Ishikawa (cell line): ENCODE measurements around the gene SPDYA.

Experiments used
- CEBPB ChIP-seq: IDR thresholded peaks from 2 replicates; pipeline ENCODE4 v1.6.1; 2012
- CREB1 ChIP-seq: IDR thresholded peaks from 2 replicates; pipeline ENCODE4 v1.6.1; 2012; ENCODE audit warnings: low read depth
- EGR1 ChIP-seq: IDR thresholded peaks from 2 replicates; pipeline ENCODE4 v1.6.1; 2012
- EP300 ChIP-seq: IDR thresholded peaks from 2 replicates; pipeline ENCODE4 v1.6.1; 2012; ENCODE audit warnings: borderline replicate concordance
- FOXM1 ChIP-seq: IDR thresholded peaks from 2 replicates; pipeline ENCODE4 v1.6.1; 2012; ENCODE audit warnings: low read depth, borderline replicate concordance
- MAX ChIP-seq: IDR thresholded peaks from 2 replicates; pipeline ENCODE4 v1.6.1; 2012
- NFIC ChIP-seq: IDR thresholded peaks from 2 replicates; pipeline ENCODE4 v1.6.1; 2012
- RAD21 ChIP-seq: IDR thresholded peaks from 2 replicates; pipeline ENCODE4 v1.6.1; 2012; ENCODE audit warnings: low read depth
- TAF1 ChIP-seq: IDR thresholded peaks from 2 replicates; pipeline ENCODE4 v1.6.1; 2012; ENCODE audit warnings: low read depth, mild to moderate bottlenecking
- TCF12 ChIP-seq: IDR thresholded peaks from 2 replicates; pipeline ENCODE4 v1.6.1; 2012; ENCODE audit warnings: low read depth
- TEAD4 ChIP-seq: IDR thresholded peaks from 2 replicates; pipeline ENCODE4 v1.6.1; 2012
- YY1 ChIP-seq: IDR thresholded peaks from 2 replicates; pipeline ENCODE4 v1.6.1; 2012; ENCODE audit warnings: low read depth
- ZBTB7A ChIP-seq: IDR thresholded peaks from 2 replicates; pipeline ENCODE4 v1.6.1; 2012; ENCODE audit warnings: low read depth
- TF ChIP-seq, protein P1 (sequence below): IDR thresholded peaks from 2 replicates; pipeline ENCODE4 v1.6.1; 2012
- TF ChIP-seq, protein P2 (sequence below): IDR thresholded peaks from 2 replicates; pipeline ENCODE4 v1.6.1; 2012; ENCODE audit warnings: low read depth, mild to moderate bottlenecking

The SPDYA gene

GRCh38 chr2:28768422-28768821 is 42.2 kb upstream of the SPDYA start:
- TF ChIP-seq FOXM1 (no peak), RAD21 (no peak), TCF12 (no peak), NFIC (no peak), TAF1 (no peak), MAX (no peak), CEBPB (no peak), CREB1 (no peak), TEAD4 (no peak), EP300 (no peak), YY1 (no peak), EGR1 (no peak), ZBTB7A (no peak)
- TF ChIP-seq, protein P1, sequence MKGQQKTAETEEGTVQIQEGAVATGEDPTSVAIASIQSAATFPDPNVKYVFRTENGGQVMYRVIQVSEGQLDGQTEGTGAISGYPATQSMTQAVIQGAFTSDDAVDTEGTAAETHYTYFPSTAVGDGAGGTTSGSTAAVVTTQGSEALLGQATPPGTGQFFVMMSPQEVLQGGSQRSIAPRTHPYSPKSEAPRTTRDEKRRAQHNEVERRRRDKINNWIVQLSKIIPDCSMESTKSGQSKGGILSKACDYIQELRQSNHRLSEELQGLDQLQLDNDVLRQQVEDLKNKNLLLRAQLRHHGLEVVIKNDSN: no peak

DNA sequence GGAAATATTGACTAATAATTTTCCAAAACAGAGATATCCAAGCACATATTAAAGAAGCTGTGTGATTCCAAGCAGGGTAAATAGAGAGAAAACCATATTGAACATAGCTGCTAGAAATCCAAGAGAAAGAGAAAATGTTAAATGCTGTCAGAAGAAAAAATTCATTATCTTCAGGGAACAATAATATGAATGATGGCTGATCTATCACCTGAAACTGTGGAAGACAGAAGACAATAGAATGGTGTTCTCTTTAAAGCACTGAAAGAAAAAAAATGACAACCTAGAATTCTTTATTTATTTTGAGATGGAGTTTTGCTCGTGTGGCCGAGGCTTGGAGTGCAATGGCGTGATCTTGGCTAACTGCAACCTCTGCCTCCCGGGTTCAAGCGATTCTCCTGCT is 41.7 kb upstream of the SPDYA start:
- TF ChIP-seq ZBTB7A (no peak), YY1 (no peak), RAD21 (no peak), MAX (no peak), NFIC (no peak), TCF12 (no peak), TEAD4 (no peak), TAF1 (no peak), CREB1 (no peak), EP300 (no peak), CEBPB (no peak)
- TF ChIP-seq, protein P1: no peak
- TF ChIP-seq, protein P2, sequence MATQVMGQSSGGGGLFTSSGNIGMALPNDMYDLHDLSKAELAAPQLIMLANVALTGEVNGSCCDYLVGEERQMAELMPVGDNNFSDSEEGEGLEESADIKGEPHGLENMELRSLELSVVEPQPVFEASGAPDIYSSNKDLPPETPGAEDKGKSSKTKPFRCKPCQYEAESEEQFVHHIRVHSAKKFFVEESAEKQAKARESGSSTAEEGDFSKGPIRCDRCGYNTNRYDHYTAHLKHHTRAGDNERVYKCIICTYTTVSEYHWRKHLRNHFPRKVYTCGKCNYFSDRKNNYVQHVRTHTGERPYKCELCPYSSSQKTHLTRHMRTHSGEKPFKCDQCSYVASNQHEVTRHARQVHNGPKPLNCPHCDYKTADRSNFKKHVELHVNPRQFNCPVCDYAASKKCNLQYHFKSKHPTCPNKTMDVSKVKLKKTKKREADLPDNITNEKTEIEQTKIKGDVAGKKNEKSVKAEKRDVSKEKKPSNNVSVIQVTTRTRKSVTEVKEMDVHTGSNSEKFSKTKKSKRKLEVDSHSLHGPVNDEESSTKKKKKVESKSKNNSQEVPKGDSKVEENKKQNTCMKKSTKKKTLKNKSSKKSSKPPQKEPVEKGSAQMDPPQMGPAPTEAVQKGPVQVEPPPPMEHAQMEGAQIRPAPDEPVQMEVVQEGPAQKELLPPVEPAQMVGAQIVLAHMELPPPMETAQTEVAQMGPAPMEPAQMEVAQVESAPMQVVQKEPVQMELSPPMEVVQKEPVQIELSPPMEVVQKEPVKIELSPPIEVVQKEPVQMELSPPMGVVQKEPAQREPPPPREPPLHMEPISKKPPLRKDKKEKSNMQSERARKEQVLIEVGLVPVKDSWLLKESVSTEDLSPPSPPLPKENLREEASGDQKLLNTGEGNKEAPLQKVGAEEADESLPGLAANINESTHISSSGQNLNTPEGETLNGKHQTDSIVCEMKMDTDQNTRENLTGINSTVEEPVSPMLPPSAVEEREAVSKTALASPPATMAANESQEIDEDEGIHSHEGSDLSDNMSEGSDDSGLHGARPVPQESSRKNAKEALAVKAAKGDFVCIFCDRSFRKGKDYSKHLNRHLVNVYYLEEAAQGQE: no peak

DNA sequence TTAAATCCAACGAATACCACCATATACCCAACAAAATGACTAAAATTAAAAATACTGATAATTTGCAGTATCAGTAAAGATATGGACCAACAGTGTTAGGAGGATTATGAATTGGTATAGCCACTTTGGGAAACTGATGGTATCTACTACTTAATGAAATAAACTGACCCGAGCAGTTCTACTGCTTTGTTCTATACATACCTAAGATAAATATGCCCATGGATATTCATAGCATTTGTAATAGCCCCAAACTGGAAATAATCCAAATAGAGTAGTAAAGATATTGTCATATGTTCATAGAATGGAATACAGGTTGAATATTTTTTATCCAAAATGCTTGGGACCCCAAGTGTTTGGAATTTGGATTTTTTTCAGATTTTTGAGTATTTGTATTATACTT is 38.3 kb upstream of the SPDYA start:
- TF ChIP-seq NFIC (no peak), FOXM1 (no peak), CREB1 (no peak), RAD21 (no peak), CEBPB (no peak), ZBTB7A (no peak), TCF12 (no peak), EP300 (no peak), YY1 (no peak)
- TF ChIP-seq, protein P2: no peak

- TF ChIP-seq ZBTB7A (no peak), FOXM1 (no peak), CEBPB (no peak), EP300 (no peak)
- TF ChIP-seq, protein P2: no peak
These were observed 34.2 kb upstream of the SPDYA start for GRCh38 chr2:28776471-28776870.

DNA sequence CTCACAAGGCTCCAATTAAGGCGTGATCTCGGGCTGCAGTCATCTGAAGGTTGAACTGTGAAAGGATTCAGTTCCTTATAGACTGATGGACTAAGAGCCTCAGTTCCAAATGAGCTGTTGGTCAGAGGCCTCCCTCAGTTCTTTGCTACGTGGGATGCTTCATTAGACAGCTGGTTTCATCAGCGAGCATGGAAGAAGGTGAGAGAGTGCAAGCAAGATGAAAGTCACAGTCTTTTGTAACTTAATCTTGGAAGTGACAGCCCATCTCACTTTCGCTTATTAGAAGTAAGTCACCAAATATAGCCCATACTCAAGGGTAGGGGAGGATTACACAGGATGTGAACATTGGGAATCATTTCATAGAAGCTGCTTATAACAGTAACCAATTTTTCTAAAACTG is 32.2 kb upstream of the SPDYA start:
- TF ChIP-seq YY1 (no peak), NFIC (no peak)
- TF ChIP-seq, protein P1: no peak
